ENCODE data around the gene RGS19.

The RGS19 gene

DNA sequence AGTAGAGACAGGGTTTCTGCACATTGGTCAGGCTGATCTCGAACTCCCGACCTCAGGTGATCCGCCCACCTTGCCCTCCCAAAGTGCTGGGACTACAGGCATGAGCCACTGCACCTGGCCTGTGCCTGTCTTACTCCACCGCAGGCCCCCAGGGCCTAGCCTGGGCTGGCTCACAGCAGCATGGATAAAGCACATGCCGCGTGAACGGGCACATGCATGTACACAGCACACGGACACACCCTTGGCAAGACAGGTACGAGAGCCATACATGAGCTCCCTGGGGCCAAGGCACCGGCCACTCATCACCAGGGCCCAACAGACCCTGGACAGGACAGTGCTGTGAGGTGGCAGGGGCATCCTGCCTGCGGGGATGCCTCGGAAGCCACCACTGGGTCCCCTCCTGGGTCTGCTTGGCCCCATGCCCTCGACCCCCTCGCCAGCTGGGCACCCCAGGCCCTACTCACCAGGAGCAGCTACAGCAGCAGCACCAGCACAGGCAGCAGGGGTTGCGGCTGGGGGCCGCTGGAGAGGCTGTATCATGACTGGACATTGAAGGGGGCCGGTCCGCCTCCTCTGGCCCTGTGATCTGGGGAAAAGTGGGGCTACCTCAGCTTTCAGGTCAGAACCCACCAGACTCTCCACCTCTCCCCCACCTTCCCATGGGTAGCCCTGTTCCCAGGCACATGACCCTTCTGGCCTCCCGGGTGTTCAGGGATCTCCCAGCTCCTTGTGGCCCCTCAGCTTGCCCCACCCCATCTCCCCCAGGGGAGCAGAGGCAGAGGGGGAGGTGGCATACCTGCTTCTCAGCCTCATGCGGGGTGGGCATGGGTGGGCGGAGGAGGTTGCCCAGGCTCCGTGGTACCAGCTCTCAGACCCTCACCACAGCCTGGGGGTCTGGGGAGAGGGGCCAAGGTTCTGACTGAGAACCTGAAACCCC, 3.0 kb downstream of the RGS19 start:
- no peak for DNase-seq

DNA sequence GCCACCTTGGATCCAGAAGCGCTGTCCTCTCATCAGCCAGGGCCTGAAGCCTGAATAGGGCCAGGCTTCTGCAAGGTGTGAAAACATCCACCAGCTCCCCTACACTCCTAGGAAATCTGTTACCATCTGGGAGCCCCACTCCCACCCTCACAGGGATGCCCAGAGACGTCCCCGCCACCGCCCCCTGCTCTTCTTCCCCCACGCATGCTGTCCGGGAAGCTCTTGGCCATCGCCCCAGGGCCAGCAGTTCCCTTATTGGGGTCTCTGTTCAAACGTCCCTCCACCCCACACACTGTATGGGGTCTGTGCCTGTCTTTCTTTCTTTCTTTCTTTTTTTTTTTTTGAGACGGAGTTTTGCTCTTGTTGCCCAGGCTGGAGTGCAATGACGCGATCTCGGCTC, 3.8 kb downstream of the RGS19 start:
- no peak for DNase-seq

DNA sequence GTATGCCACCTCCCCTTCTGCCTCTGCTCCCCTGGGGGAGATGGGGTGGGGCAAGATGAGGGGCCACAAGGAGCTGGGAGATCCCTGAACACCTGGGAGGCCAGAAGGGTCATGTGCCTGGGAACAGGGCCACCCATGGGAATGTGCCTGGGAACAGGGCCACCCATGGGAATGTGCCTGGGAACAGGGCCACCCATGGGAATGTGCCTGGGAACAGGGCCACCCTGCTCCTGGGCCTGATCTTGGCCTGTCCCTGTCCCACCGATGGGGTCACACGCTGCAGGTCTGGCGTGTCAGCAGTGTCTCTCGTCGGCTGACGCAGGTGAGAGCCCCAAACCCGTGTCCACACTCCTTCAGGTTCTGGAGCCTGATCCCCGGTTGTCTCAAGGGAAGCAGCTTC, 4.4 kb downstream of the RGS19 start:
- DNase-seq, result no peak

DNA sequence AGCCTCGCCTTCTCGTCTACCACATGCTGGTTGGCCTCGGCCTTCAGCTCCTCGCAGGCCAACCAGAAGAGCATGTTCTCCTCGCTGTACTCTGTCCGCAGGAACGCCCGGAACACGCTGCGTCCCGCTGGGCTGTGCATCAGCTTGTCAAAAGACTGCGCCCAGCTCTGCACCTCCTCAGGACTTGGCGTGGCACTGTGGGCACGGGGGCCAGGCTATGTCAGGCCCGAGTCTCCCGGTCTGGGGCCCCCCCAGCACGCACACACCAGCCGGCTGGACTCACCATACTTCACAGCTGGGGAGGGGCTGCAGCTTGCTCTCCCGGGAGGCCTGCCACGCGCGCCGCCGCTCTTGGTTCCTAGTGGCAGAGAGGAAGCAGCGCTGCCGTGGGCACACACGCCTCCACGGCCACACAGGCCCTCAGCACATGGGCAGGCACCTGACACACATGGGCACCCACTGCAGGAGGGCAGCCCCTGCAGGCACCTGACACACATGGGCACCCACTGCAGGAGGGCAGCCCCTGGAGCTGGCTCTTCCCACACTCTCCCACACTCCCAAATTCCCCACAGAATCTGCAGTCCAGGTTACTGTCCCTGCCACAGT, 5.0 kb downstream of the RGS19 start:
- no peak for DNase-seq

DNA sequence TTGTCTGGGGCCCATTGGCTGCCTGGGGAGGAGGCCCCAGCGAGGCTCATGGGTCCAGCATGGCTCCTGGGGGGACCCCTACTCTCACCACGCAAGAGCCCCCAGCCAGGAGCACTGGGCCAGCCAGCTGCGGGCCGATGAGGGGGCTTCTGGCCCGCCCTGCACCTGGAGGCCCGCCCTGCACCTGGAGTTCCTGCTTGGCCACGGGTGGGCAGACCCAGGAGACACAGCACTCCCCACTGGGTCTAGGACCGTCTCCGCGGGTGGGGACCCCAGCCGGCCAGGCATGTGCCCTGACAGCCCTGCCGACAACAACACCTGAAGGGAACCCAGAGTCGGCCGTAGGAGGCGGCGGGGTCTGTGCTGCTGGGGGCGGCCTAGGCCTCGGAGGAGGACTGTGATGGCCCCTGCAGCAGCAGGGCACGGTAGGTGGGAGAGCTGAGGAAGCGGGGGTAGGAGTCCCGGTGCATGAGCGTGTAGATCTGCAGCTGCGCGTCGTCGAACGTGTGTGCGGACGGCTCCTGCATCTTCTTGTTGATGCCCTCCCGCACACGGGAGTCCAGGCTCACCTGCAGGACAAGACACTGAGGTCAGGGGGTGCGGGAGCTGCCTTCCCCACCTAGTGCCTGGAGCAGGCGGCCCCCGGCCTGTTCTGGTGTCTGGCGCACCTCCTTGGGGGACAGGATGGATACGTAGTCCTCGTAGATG, 5.7 kb downstream of the RGS19 start:
- no peak for DNase-seq

DNA sequence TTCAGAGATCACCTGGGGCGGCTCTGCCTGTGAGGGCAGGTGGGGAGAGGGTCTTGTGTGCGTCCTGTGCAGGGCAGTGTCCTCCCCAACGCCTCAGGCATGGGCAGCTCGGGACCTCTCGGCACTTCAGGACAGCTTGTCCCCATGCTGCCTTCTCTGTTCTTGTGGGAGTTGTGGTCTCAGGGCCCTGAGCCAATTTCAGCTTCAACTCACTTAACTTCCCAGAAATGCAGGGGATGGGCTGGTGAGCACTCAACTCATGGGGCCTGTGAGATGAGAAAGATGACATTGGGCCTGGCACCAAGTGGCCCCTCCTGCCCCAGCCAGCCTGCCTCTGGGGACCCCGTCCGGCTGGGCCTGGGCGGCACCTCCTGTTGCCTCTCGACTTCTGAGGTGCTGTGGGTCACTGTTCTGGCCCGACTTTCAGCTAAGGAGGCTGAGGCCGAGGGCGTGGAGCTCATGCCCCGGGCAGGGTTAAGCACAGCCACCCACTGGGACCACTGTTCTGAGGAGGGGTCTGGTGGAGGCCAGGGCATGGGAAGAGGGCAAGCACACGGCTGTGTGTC, 6.7 kb downstream of the RGS19 start:
- peak; percentile 25 for DNase-seq

DNA sequence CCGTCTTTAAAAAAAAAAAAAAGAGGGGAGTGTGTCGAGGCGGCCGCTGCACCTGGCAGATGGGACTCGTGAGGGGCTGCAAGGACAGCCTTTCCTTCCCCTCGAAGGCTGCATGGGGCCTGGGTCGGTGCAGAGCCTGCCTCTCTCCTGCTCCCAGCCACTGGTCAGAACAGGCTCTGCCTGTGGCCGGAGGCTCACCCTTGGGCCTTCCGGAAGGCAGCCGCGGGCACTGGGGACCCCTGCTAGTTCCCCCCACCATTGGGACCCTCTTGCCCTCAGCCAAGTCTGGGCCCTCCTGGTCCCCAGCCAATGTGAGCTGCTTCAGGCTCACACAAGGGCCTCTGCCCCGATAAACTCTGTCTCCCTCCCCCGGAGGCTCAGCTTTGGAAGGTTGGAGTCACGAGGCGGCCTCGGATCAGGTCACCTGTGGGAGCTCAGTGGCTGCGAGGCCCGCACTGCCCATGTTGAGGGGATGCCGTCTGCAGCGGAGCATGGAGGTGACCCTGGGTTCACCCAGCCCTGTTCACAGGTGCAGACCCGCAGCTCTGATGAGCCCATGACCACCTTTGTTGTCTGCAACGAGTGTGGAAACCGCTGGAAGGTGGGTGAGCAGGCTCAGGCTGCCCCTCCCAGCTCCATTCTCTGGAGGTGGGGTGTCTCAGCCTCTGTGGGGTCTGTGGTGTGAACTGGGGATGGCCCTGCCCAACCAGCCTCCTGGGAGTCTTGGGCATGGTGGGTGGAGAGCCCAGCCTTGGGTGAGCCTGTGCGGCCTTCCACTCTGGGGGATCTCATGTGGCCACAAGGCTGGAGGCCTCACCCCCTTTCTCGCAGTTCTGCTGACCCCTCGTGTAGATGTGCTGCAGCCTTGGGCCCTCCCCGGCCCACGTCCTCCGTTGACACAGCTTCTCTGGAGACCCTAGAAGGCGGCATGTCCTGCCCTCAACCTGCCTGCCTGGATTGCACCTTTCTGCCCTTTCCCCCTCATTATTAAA, 7.7 kb downstream of the RGS19 start:
- no peak for DNase-seq

DNA sequence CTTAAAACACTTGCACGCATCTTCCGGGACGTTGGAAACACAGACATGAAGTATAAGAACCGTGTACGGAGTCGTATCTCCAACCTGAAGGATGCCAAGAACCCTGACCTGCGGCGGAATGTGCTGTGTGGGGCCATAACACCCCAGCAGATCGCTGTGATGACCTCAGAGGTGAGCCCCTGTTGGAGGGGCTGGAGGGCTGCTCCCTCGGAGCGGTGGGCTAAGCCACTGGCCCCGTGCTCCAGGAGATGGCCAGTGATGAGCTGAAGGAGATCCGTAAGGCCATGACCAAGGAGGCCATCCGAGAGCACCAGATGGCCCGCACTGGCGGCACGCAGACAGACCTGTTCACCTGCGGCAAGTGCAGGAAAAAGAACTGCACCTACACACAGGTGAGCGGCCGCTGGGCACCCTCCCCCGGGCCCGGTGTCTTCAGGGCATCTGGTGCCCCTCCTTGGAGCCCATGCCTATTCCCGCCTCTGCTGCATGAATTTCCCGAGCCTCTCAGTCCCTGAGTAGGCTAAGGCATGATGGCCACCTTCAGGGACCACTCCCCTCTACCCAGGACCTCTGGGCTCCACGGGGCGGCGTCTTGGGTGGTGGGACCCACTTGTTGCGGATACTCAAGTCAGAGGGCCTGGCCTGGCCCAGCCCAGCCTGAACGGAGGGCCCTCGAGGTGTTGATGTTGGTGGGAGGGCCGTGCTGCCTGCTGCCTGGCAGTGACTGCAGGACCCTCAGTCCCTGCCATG, 8.9 kb downstream of the RGS19 start:
- no peak for DNase-seq

DNA sequence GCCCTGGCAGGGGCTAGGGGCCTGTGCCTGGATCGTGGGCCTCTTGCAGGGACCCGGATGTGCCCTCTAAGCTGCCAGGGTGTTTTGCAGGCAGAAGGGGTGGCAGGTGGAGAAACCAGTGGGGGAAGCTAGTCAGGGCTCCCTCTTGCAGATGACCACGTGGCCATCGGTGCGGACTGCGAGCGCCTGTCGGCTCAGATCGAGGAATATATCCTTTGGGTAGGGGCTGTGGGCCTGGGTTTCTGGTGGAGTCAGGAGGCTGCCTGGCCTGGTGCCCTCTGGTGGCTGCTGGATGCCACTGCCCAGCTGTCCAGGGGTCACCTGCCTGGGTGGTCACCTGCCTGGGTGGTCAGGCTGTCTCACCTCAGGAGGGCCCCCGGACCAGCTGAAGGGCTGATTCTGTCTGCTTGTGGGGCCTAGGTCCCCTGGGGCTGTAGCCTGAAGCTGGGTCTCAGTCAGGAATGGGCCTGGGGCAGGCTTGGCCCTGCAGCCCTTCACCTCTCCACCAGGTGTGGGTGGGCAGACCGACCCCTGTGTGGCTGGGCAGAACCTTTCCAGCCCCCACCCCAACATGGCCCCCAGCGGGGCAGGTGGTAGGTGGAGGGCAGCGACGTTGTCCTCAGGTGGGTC, 9.6 kb downstream of the RGS19 start:
- DNase-seq, result no peak

DNA sequence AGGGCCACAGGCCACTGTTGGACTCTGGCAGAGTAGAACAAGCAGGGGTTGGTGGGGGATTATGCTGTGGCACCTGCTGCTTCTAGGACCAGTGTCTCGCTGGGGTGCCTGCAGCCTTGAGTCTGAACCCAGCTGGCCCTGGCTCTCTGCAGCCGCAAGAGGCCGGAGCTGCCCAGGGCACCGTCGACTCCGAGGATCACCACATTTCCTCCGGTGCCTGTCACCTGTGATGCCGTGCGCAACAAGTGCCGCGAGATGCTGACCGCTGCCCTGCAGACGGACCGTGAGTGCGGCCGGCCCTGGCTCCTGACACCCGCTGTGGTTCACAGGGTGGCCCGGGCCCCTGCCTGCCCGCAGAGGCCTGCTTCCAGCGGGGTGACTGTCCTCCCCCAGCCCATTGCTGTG, 10.1 kb downstream of the RGS19 start:
- DNase-seq, result no peak

DNA sequence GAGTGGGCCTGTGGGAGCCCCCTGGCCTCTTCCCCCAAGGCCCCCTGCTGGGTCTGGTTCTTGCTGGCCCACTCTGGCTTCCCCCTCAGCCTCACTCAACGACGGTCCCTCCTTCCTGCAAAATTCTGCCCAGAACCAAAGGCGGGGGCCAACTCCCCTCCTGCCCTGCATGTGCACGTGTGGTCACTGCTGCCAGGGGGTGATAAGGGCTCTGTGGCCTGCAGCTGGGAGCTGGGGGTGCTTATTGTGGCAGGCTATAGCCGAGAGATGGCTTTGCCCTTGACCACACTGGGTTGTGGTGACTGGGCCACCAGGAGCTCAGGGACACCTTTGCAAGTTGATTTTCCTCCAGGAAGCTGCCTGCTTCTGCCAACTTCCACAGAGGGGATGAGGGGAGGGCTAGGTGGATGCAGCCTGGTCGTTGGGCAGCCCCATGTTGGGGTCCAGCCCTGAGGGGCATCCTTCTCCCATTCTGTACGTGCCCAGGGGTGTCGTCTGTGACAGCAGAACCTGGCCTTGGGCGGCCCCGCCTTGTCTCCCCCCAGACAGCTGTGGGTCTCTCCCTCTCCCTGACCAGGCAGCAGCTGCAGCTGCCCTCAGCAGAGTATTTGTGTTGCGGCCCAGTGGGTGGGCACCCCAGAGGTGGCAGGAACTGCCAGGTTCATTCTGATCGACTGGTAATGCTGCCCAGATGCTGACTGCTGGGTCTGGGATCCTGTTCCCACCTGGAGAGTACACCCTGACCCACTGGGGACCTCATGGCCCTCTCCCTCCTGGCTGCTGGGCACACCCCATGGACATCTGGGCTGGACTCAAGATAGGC, 10.7 kb downstream of the RGS19 start:
- DNase-seq, result peak; percentile 39

DNA sequence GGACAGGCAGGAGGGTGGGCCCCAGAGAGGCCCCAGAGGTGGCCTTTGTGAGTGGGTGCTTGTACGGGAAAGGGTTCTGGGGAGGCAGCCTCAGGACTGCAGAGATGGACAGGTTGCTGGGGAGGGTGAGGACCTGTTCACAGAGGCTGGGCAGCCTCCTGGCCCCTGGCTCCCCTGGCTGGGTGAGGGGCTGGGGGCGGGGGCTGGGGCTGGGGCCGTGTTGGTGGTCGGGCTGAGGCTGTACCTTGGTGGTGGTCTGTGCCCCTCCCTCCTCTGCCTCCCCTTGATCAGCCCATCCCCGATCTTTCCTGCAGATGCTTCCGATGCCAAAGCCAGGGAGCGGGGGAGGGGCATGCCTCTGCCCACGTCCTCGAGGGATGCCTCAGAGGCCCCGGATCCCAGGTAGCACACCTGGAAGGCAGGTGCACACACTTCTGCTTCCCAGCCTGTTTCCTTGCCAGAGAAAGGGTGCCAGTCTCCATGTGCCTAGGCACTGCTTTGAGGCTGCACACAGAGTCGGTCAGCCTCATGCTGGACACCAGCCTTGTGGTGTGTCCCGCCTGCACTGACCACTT, 11.5 kb downstream of the RGS19 start:
- no peak for DNase-seq

DNA sequence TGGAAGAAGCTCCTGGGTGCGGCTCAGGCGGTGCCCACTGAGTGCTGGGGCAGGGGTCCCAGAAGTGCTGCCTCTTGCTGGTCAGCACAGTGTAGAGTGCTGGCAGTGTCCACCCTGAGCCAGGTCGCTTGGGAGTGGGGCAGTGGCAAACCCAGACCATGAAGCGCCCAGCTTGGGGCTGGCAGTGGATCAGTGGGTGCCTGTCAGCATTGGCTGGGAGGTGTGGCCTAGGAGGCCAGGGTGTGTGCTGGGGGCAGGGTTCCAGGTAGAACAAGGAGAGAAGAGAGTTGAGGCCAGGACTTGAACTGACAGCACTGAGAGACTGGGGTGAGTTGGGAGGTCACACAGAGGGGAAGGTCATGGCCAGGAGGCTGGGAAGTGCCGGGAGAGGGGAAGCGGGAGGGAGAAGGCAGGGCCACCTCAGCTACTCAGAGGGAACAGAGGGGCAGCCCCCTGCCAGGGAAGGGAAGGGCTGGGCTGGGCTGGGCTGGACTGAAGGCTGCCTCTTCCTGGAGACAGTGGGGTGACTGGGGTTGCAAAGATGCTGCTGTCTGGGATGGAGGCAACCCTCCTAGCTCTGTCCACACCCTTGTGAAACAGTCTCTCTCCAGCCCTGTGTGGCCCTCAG, 12.2 kb downstream of the RGS19 start:
- no peak for DNase-seq

DNA sequence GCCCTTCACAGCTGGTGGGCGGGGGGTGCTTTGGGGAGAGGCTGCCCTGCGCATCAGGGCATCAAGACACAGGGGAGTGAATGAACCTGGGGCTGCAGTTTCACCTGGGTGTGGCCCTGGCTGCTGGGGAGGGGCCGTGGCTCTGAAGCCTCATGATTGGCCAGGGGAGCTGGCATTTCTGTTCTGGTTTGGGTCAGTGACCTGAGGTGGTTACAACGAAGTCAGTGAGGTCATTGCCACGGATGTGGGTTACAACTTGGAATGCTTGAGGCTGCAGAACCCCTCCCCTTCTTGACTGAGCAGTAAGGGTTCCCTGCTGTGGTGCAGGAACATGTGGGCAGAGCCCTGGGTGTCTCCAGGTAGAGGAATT, 13.4 kb downstream of the RGS19 start:
- peak; percentile 76 for DNase-seq

DNA sequence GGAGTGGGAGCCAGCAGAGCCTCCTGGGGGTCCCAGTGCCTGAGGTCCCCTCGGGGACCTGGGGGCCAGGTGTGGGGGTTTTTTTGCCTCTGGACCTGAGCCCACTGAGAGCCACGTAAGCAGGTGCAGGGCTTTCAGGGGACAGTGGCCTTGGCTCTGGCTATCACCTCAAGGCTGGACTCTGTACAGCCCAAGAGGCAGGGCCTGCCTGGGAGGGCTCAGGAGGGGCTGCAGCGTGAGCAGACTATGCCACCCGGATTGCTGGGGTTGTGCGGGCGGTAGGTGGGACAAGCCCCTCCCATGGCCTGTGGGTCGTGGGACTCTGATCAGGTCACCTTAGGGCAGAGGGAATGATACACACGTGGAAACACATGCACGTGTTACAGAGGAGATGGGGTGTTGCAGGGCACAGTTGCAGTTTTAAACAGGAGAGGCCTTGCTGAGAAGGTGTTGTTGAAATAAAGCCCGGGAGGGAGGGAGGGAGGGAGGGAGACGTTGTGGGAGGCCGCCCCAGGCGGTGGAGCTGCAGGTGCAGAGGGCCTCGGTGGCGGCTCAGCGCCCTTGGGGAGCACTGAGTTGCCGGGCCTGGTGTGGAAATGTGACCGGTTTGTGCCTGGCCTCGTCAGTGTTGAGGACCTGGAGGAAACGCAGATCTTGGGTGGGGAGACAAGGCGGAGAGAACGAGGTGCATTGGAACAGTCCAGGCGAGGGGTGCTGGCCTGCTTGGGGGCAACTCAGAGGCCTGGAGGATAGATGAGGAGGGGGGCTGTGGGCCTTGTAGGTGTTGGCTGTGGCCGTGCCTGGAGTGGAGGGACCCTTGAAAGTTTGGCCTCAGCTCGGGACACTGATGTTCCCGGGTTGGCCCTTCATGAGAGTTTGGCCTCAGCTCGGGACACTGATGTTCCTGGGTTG, 14.0 kb downstream of the RGS19 start:
- DNase-seq, result no peak

DNA sequence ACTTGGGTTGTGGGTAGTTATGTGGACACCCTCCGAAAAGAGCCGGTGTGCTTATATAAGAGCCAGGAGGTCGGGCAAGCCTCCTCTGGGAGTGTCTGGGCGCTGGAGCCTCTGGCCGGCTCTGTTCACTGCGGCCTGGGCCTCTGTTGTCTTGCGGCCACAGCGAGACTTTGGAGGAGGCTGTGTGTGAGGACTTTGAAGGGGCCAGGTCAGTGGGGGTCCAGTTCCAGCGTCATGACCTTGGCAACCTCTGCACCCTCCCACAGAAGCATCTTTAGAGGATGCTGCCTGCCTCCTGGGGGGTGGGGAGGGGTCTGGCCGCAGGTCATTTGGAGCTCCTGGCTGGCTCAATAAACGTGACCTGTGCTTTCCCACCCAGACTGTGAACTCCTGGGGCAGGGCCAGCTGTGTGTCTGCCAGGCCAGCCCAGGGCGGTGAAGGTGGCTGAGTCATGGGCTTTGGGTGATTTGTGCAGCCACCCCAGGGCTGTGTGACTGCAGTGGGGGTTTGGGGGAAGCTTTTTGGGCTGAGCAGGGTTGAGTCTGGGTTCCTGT, 15.1 kb downstream of the RGS19 start:
- DNase-seq, result no peak

DNA sequence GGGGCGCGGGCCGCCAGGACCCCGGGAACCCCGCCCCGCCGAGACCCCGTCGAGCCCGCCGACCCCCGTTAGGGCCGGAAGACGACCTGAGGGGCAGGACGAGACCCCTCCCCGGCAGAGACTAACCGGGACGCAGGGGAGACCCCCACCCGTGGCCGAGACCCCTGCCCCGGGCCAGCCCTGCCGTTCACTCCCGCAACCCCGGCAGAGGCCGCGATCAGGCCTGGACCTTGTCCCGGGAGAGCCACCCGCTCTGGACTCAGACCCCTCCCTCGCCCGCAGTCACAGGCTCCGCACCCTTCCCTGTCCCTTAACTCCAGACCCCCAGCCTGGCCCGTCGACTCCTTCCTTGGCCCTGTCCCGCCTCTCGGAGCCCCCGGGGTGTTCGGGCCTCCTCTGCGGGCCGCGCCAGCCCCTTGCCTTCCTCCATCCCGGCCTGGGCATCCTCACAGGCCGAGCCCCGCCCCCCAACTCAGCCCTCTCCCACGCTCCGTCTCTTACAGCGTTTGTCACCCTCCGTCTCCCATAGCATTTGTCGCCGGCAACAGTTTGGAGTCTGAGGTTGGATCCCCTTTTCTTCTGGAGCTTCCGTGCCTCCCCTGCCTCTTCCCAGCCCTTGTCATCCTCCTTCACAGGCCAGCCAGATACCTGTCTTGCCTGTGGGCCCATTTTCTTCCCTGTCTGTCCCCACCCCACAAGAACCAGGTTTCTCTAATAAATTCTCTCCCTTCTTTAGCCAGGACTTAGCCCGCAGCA, 15.8 kb downstream of the RGS19 start:
- DNase-seq, result no peak
